Central memory CD8-positive, alpha-beta T cell (primary cell): ENCODE data around the gene CDKN2A.

ENCODE experiments used
- ATAC-seq: fragments of 150-1000 bp; cut with Tn5 transposase; replicated peaks from 2 replicates; pipeline ENCODE4 v1.10.0; 2022; ENCODE audit warnings: mild to moderate bottlenecking, moderate FRiP score, moderate number of reproducible peaks; ENCODE audit not compliant: poor library complexity, severe bottlenecking; ENCODE audit errors: extremely low read depth
- DNase-seq, 2 donors: peaks; one replicate each; pipeline ENCODE4 v3.0.0; 2021; ENCODE audit warnings: low spot score in 2 of 2
- H3K27ac Mint-ChIP-seq: one replicate; pipeline ENCODE4 v1.8.0; 2022; ENCODE audit warnings: low read depth, mild to moderate bottlenecking, moderate library complexity, mixed read lengths
- H3K27me3 Mint-ChIP-seq: one replicate; pipeline ENCODE4 v1.8.0; 2022; ENCODE audit warnings: mixed read lengths
- H3K36me3 Mint-ChIP-seq: one replicate; pipeline ENCODE4 v1.8.0; 2022; ENCODE audit warnings: mild to moderate bottlenecking, moderate library complexity, mixed read lengths; ENCODE audit not compliant: insufficient read depth
- H3K4me1 Mint-ChIP-seq: one replicate; pipeline ENCODE4 v1.8.0; 2022; ENCODE audit warnings: mixed read lengths
- H3K4me3 Mint-ChIP-seq: one replicate; pipeline ENCODE4 v1.8.0; 2022; ENCODE audit warnings: mild to moderate bottlenecking, moderate library complexity, mixed read lengths
- H3K9me3 Mint-ChIP-seq: one replicate; pipeline ENCODE4 v1.8.0; 2022; ENCODE audit warnings: mixed read lengths

The CDKN2A gene

GRCh38 chr9:21993893-21994555 is at the start of gene CDKN2A:
CDKN2A (minus strand) TSS chr9:21994392.
- Mint-ChIP-seq H3K9me3 (no peaks in the 10 kb centered on the region), H3K27ac (peak within 1 kb of the TSS; percentile 97), H3K27me3 (no peaks in the 10 kb centered on the region), H3K36me3 (peaks cover 10% of the 10 kb centered on the region), H3K4me3 (peak within 1 kb of the TSS; percentile 96), H3K4me1 (peaks cover 26% of the 10 kb centered on the region)
- no peak for DNase-seq
- ATAC-seq, result peak; percentile 43

- DNase-seq (no peak), ATAC-seq (no peak)
- no peaks in the 10 kb centered on the region for H3K4me1 Mint-ChIP-seq
- H3K36me3 Mint-ChIP-seq, result no peaks in the 10 kb centered on the region
- H3K9me3 Mint-ChIP-seq, result no peaks in the 10 kb centered on the region
- no peak overlapping the region for H3K4me3 Mint-ChIP-seq
- H3K27me3 Mint-ChIP-seq, result no peaks in the 10 kb centered on the region
- H3K27ac Mint-ChIP-seq, result no peak overlapping the region
These were observed 49.7 kb upstream of the CDKN2A start for GRCh38 chr9:22043928-22044327.

GRCh38 chr9:22041775-22042174 is 47.6 kb upstream of the CDKN2A start:
- no peaks in the 10 kb centered on the region for H3K9me3 Mint-ChIP-seq
- H3K36me3 Mint-ChIP-seq, result no peaks in the 10 kb centered on the region
- ATAC-seq, result no peak
- no peak overlapping the region for H3K27ac Mint-ChIP-seq
- no peaks in the 10 kb centered on the region for H3K27me3 Mint-ChIP-seq
- H3K4me3 Mint-ChIP-seq, result no peak overlapping the region
- no peaks in the 10 kb centered on the region for H3K4me1 Mint-ChIP-seq
- no peak for DNase-seq

GRCh38 chr9:22041344-22041743 is 47.2 kb upstream of the CDKN2A start:
- Mint-ChIP-seq H3K36me3 (no peaks in the 10 kb centered on the region), H3K27ac (no peak overlapping the region), H3K4me1 (no peaks in the 10 kb centered on the region), H3K9me3 (no peaks in the 10 kb centered on the region), H3K27me3 (no peaks in the 10 kb centered on the region), H3K4me3 (no peak overlapping the region)
- ATAC-seq, result no peak
- no peak for DNase-seq

- no peaks in the 10 kb centered on the region for H3K9me3 Mint-ChIP-seq
- H3K27ac Mint-ChIP-seq, result no peak overlapping the region
- ATAC-seq (no peak), DNase-seq (no peak)
- no peaks in the 10 kb centered on the region for H3K4me1 Mint-ChIP-seq
- no peak overlapping the region for H3K4me3 Mint-ChIP-seq
- no peaks in the 10 kb centered on the region for H3K27me3 Mint-ChIP-seq
- no peaks in the 10 kb centered on the region for H3K36me3 Mint-ChIP-seq
These were observed 46.6 kb upstream of the CDKN2A start for GRCh38 chr9:22040760-22041159.

GRCh38 chr9:22039258-22039657 is 45.1 kb upstream of the CDKN2A start:
- no peaks in the 10 kb centered on the region for H3K36me3 Mint-ChIP-seq

GRCh38 chr9:22037954-22038690 is 43.9 kb upstream of the CDKN2A start:
- H3K4me3 Mint-ChIP-seq, result no peak overlapping the region

More at GRCh38 chr9:22039258-22039657, 45.1 kb upstream of the CDKN2A start:
- Mint-ChIP-seq H3K4me1 (no peaks in the 10 kb centered on the region), H3K27ac (no peak overlapping the region), H3K27me3 (no peaks in the 10 kb centered on the region), H3K4me3 (no peak overlapping the region), H3K9me3 (no peaks in the 10 kb centered on the region)
- DNase-seq, result no peak
- ATAC-seq, result no peak

GRCh38 chr9:22036866-22037626 is 42.9 kb upstream of the CDKN2A start:
- H3K36me3 Mint-ChIP-seq, result no peaks in the 10 kb centered on the region
- H3K27me3 Mint-ChIP-seq, result no peaks in the 10 kb centered on the region
- H3K4me3 Mint-ChIP-seq, result no peak overlapping the region
- H3K9me3 Mint-ChIP-seq, result no peaks in the 10 kb centered on the region
- DNase-seq (no peak), ATAC-seq (no peak)
- H3K4me1 Mint-ChIP-seq, result no peaks in the 10 kb centered on the region
- H3K27ac Mint-ChIP-seq, result no peak overlapping the region

More at GRCh38 chr9:22037954-22038690, 43.9 kb upstream of the CDKN2A start:
- Mint-ChIP-seq H3K36me3 (no peaks in the 10 kb centered on the region), H3K27me3 (no peaks in the 10 kb centered on the region), H3K27ac (no peak overlapping the region), H3K9me3 (no peaks in the 10 kb centered on the region), H3K4me1 (no peaks in the 10 kb centered on the region)
- DNase-seq, result no peak
- no peak for ATAC-seq

GRCh38 chr9:22035591-22036011 is 41.4 kb upstream of the CDKN2A start:
- Mint-ChIP-seq H3K27ac (no peak overlapping the region), H3K36me3 (no peaks in the 10 kb centered on the region), H3K9me3 (no peaks in the 10 kb centered on the region), H3K4me3 (no peak overlapping the region), H3K4me1 (no peaks in the 10 kb centered on the region), H3K27me3 (no peaks in the 10 kb centered on the region)
- DNase-seq (no peak), ATAC-seq (no peak)

- ATAC-seq, result no peak
- H3K27ac Mint-ChIP-seq, result no peak overlapping the region
- H3K4me1 Mint-ChIP-seq, result no peaks in the 10 kb centered on the region
- no peaks in the 10 kb centered on the region for H3K9me3 Mint-ChIP-seq
- no peaks in the 10 kb centered on the region for H3K27me3 Mint-ChIP-seq
- H3K36me3 Mint-ChIP-seq, result no peaks in the 10 kb centered on the region
- H3K4me3 Mint-ChIP-seq, result no peak overlapping the region
- DNase-seq, result no peak
These were observed 38.9 kb upstream of the CDKN2A start for GRCh38 chr9:22033012-22033630.

- Mint-ChIP-seq H3K27ac (no peak overlapping the region), H3K9me3 (no peaks in the 10 kb centered on the region), H3K36me3 (no peaks in the 10 kb centered on the region), H3K4me1 (no peaks in the 10 kb centered on the region), H3K27me3 (no peaks in the 10 kb centered on the region), H3K4me3 (no peak overlapping the region)
- ATAC-seq (no peak), DNase-seq (no peak)
These were observed 37.6 kb upstream of the CDKN2A start for GRCh38 chr9:22031655-22032411.

GRCh38 chr9:22030101-22030598 is 36.0 kb upstream of the CDKN2A start:
- Mint-ChIP-seq H3K9me3 (no peaks in the 10 kb centered on the region), H3K4me1 (no peaks in the 10 kb centered on the region), H3K4me3 (no peak overlapping the region), H3K27ac (no peak overlapping the region), H3K27me3 (no peaks in the 10 kb centered on the region), H3K36me3 (no peaks in the 10 kb centered on the region)
- DNase-seq, result no peak
- ATAC-seq, result no peak
